IPS-18a (cell line): ENCODE data around the gene KCNQ1.

Experiments used
- H3K27ac ChIP-seq: one replicate; pipeline ENCODE4 v1.5.1; 2013; ENCODE audit warnings: low read length
- H3K27me3 ChIP-seq: one replicate; pipeline ENCODE4 v1.6.1; 2013; ENCODE audit warnings: mild to moderate bottlenecking, low read length; ENCODE audit not compliant: control insufficient read depth, insufficient read depth
- H3K36me3 ChIP-seq: one replicate; pipeline ENCODE4 v1.6.1; 2013; ENCODE audit warnings: low read depth, low read length; ENCODE audit not compliant: control insufficient read depth
- H3K4me1 ChIP-seq: one replicate; pipeline ENCODE4 v1.6.1; 2013; ENCODE audit warnings: low read depth, low read length; ENCODE audit not compliant: control insufficient read depth
- H3K4me3 ChIP-seq: one replicate; pipeline ENCODE4 v1.5.1; 2013; ENCODE audit warnings: low read length
- H3K9ac ChIP-seq: one replicate; pipeline ENCODE4 v1.6.1; 2013; ENCODE audit warnings: mild to moderate bottlenecking, low read length, moderate library complexity
- H3K9me3 ChIP-seq: one replicate; pipeline ENCODE4 v1.6.1; 2013; ENCODE audit warnings: low read depth, low read length; ENCODE audit not compliant: control insufficient read depth

KCNQ1 gene

DNA sequence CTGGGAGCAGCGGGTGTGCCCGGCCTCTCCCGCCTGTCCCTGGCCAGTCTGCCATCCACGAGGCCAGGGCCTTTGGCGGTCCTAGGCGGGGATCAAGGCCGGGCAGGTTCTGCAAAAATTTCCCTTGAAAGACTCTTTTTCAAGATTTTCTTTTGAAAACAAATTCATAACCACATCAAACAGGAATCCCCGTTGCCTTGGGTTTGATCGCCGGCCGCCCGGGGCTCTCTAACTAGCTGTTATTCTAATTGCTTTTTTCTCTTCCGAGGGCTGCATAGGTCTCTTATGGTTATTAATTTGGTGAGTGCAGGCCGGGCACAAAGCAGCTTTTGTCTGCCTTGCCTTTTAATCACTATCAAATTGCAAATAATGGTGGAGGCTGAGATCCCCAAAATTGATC lies 398.7 kb downstream of the KCNQ1 start:
- no peak overlapping the region for H3K27ac ChIP-seq
- no peak overlapping the region for H3K9ac ChIP-seq
- H3K4me3 ChIP-seq: no peak overlapping the region
- H3K9me3 ChIP-seq: no peaks in the 10 kb centered on the region
- no peaks in the 10 kb centered on the region for H3K36me3 ChIP-seq
- no peaks in the 10 kb centered on the region for H3K4me1 ChIP-seq
- peaks cover 9% of the 10 kb centered on the region for H3K27me3 ChIP-seq

DNA sequence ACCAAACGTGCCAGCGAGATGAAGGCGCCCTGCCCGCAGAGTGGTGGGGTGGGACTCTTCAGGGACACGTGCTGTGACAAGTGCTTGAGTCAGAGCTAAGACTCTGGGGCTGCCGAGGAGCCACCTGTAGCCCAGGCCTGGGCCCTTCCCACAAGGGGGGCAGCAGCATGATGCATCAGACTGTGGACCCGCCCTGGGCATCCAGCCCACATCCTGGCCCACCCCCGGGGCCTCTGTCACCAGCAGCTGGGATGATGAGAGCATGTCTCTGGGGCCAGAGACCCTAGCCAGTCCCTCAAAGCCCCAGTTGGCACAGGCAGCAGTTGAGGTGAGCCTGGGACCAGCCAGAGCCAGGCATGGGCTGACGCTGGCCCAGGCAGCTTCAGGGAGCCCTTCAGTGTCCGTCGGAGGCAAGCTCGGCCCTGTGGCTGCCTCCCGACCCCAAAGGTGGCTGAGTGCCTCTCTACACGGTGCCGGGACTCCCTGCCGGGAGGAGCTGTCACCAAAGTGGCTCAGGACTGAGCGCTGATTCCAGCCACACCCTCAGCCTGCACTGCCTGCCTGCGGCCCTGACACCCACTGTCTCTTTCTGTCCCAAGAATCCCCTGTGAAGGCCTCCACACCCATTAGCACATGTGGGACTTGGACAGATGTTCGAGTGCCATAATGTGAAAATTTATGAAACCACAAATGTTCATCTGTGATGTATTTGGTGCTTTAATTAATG lies 399.5 kb downstream of the KCNQ1 start:
- H3K9ac ChIP-seq: no peak overlapping the region
- H3K36me3 ChIP-seq: no peaks in the 10 kb centered on the region
- no peak overlapping the region for H3K4me3 ChIP-seq
- no peaks in the 10 kb centered on the region for H3K9me3 ChIP-seq
- no peaks in the 10 kb centered on the region for H3K4me1 ChIP-seq
- no peak overlapping the region for H3K27ac ChIP-seq
- peaks cover 9% of the 10 kb centered on the region for H3K27me3 ChIP-seq

DNA sequence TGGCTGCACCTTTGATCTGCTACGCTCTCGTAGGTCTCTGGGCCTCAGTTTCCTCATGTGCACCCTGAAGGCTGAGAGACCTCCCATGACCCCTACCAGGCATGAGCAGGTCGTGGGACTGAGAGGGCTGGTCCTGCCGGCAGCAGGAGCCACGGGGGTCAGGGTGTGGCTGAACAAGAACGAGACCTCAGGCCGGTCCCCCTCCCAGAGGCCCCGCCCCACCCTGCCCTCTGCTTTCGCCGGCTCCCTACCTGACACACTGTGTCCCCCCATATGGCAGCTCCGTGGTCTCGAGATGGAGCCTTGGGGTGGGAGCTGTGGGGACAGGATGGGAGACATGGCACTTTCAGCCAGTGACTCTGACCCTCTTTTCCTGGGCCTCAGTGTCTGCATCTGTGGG lies 400.2 kb downstream of the KCNQ1 start:
- H3K9ac ChIP-seq: no peak overlapping the region
- no peaks in the 10 kb centered on the region for H3K9me3 ChIP-seq
- H3K4me3 ChIP-seq: no peak overlapping the region
- peaks cover 9% of the 10 kb centered on the region for H3K27me3 ChIP-seq
- no peaks in the 10 kb centered on the region for H3K4me1 ChIP-seq
- no peaks in the 10 kb centered on the region for H3K36me3 ChIP-seq
- H3K27ac ChIP-seq: no peak overlapping the region

DNA sequence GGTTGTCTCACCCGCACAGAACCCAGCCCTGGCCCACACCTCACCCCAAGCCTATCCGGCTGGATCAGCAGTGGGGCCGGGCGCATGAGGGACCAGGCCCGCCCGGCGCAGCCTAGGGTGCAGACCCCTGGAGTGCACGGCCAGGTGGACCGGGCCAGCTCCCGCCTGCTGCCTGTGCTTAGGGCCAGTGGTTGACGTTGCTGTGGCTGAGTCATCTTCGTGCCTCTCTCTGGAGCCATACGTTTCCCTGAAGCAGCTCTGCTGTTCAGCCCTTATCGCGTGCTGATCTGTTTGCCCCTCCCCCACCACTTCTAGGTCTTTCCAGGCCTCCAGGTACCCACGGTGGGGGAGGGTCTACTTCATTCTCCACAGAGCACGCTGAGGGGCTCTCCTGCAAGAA lies 401.2 kb downstream of the KCNQ1 start:
- peaks cover 4% of the 10 kb centered on the region for H3K27me3 ChIP-seq
- H3K36me3 ChIP-seq: no peaks in the 10 kb centered on the region
- no peak overlapping the region for H3K27ac ChIP-seq
- no peaks in the 10 kb centered on the region for H3K9me3 ChIP-seq
- H3K9ac ChIP-seq: no peak overlapping the region
- no peak overlapping the region for H3K4me3 ChIP-seq
- no peaks in the 10 kb centered on the region for H3K4me1 ChIP-seq

DNA sequence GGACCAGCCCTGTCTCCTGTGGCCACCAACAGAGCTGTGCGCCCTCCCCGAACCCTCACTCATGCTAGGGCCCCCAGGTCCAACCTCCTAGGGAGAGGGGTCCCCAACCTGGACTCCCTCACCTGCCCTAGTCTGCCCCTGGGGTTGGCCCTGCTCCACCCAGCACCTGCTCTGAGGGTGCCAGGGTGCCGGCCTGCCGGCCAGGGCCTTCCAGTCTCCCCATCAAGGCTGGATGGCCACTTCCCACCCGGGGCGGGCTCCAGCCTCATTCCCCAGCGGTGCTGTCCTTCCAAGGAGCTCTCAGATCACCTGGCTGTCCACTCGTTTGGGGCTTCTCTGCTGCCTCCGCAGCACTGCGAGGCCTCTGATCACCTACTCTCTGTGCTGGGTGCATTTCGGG lies 401.7 kb downstream of the KCNQ1 start:
- Histone ChIP-seq H3K36me3 (no peaks in the 10 kb centered on the region), H3K4me3 (no peak overlapping the region), H3K9me3 (no peaks in the 10 kb centered on the region), H3K9ac (no peak overlapping the region), H3K27ac (no peak overlapping the region), H3K4me1 (no peaks in the 10 kb centered on the region), H3K27me3 (peaks cover 5% of the 10 kb centered on the region)

DNA sequence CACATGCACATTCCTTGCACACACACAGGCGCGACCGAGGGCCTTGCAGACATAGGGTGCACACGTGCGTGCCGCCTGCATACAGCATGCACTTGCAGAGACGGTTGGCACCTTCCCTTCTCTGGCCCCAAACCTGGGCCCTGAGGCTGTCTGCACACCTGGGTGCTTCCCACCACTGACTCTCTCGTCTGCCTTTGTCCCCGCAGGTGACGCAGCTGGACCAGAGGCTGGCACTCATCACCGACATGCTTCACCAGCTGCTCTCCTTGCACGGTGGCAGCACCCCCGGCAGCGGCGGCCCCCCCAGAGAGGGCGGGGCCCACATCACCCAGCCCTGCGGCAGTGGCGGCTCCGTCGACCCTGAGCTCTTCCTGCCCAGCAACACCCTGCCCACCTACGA lies 402.8 kb downstream of the KCNQ1 start:
- H3K4me1 ChIP-seq: no peaks in the 10 kb centered on the region
- peaks cover 8% of the 10 kb centered on the region for H3K27me3 ChIP-seq
- no peaks in the 10 kb centered on the region for H3K36me3 ChIP-seq
- H3K27ac ChIP-seq: no peak overlapping the region
- no peak overlapping the region for H3K4me3 ChIP-seq
- no peaks in the 10 kb centered on the region for H3K9me3 ChIP-seq
- H3K9ac ChIP-seq: no peak overlapping the region

DNA sequence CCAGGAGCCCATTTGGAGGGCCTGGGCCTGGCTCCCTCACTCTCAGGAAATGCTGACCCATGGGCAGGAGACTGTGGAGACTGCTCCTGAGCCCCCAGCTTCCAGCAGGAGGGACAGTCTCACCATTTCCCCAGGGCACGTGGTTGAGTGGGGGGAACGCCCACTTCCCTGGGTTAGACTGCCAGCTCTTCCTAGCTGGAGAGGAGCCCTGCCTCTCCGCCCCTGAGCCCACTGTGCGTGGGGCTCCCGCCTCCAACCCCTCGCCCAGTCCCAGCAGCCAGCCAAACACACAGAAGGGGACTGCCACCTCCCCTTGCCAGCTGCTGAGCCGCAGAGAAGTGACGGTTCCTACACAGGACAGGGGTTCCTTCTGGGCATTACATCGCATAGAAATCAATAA lies 403.7 kb downstream of the KCNQ1 start:
- H3K4me1 ChIP-seq: no peaks in the 10 kb centered on the region

DNA sequence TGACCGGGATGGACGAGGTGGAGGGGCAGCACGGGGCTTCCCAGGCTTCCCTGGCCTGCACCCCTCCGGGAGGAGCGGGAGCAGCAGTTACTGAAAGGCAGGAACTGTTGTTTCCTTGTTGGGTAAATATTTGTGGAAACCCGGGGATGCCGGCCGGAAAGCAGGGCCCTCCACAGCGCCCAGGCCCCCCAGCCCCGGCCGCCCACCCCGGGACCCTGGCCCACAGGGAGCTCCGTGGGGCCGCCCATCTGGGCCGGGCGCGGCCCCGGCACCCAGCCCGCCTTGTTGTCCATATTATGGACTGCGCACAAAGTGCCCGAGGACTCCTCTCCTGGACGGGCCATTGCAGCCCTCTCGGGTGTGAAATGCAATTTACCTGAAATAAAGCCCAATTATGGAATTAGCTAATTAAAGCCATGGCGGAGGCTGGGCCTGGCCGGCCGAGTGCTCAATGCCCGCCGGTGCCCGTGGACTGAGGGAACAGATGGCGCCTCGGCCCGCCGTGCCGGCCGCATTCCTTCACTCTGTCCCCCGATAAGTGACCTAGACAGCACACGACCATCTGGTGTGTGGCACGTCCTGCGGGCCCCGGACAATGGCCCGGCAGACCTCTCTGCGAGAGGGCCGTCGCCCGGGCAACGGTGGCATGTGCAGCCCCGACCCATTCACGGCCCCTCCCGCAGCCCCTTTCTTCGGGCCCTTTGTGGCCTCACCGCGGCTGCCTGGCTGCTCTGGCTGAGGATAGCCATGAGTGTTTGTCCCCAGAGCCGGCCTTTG lies 405.4 kb downstream of the KCNQ1 start:
- Histone ChIP-seq H3K36me3 (no peaks in the 10 kb centered on the region), H3K27ac (no peak overlapping the region), H3K9me3 (no peaks in the 10 kb centered on the region), H3K27me3 (peaks cover 17% of the 10 kb centered on the region), H3K4me1 (no peaks in the 10 kb centered on the region), H3K9ac (no peak overlapping the region), H3K4me3 (no peak overlapping the region)

More for the DNA sequence above, 403.7 kb downstream of the KCNQ1 start:
- no peaks in the 10 kb centered on the region for H3K36me3 ChIP-seq
- no peaks in the 10 kb centered on the region for H3K9me3 ChIP-seq
- no peak overlapping the region for H3K4me3 ChIP-seq
- no peak overlapping the region for H3K9ac ChIP-seq
- H3K27ac ChIP-seq: no peak overlapping the region
- H3K27me3 ChIP-seq: peaks cover 9% of the 10 kb centered on the region

DNA sequence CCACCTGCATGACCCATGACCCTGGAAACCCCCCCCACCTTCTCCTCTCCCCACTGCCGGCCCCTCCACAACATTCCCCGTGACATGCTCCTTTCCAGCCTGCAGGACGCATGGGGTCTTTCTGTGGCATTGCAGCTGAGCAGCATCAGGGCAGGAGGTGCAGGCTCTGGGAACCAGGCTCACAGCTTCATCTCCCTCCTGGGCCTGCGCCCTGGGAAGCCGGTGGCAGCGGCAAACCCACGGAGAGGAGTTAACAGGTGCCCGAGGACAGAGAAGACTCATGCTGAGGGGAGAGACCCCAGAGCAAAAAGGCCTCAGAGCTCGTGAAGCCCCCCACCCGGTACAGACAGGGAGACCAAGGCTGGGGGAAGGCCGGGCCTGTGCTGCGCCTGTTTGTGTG lies 408.6 kb downstream of the KCNQ1 start:
- Histone ChIP-seq H3K27ac (no peak overlapping the region), H3K4me3 (no peak overlapping the region), H3K27me3 (peaks cover 27% of the 10 kb centered on the region), H3K36me3 (no peaks in the 10 kb centered on the region), H3K9ac (no peak overlapping the region), H3K9me3 (no peaks in the 10 kb centered on the region), H3K4me1 (no peaks in the 10 kb centered on the region)

DNA sequence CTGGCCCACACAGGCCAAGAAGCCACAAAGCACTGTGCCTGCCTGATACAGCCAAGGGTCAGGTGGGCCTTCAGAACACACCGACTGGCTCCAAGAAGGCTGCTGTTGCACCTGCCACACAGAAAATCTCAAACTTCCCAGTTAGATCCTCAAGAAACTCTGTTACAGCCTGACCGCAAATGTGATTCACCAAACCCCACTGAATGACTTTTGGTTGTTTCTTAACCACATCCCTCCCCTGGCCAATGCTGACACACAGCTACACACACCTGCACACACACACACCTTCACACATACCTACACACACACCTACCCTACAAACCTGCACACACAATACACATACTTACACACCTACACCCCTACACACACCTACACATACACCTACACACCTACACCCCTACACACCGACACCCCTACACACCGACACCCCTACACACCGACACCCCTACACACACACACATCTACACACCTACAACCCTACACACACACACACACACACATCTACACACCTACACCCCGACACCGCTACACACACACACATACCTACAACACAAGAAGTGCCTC lies 409.3 kb downstream of the KCNQ1 start:
- Histone ChIP-seq H3K27ac (no peak overlapping the region), H3K4me3 (no peak overlapping the region), H3K9ac (no peak overlapping the region), H3K4me1 (no peaks in the 10 kb centered on the region), H3K9me3 (no peaks in the 10 kb centered on the region), H3K36me3 (no peaks in the 10 kb centered on the region), H3K27me3 (peaks cover 27% of the 10 kb centered on the region)

DNA sequence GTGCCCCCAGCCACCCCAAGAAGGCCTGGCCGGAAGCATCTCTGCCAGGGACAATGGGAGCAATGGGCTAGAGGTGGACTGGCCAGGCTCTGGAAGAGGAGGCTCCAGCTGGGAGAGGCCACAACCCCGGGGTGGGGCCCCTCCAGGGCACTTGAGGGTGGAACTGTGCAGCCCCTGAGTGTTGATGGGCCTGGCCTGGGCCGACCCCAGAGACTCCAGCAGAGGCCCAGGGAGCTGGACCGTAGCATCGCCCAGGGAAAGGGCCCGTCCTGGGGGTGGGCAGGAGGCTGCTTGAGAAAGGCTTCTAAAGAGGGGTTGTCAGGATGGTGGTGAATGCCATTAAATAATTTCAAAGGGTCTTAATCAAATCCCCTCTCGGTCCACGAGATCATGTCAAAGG lies 410.4 kb downstream of the KCNQ1 start:
- H3K9ac ChIP-seq: no peak overlapping the region
- no peaks in the 10 kb centered on the region for H3K36me3 ChIP-seq
- no peaks in the 10 kb centered on the region for H3K4me1 ChIP-seq
- no peaks in the 10 kb centered on the region for H3K9me3 ChIP-seq
- peaks cover 33% of the 10 kb centered on the region for H3K27me3 ChIP-seq
- H3K27ac ChIP-seq: no peak overlapping the region
- H3K4me3 ChIP-seq: no peak overlapping the region
